Lower leg skin (tissue), 3 donors: ENCODE measurements around the gene EIF1AD.

ENCODE experiments used
- POLR2A ChIP-seq, 2 donors: fragments of 450-650 bp; IDR thresholded peaks; one replicate each; pipeline ENCODE4 v1.6.1; 2016 to 2017; ENCODE audit warnings: antibody characterized with exemption in 2 of 2, mild to moderate bottlenecking in 1 of 2, moderate library complexity in 1 of 2
- TF ChIP-seq, protein P1 (sequence below), 3 donors: fragments of 450-650 bp; IDR thresholded peaks; one replicate each; pipeline ENCODE4 v1.5.1; 2016; ENCODE audit warnings: antibody characterized with exemption in 3 of 3, mild to moderate bottlenecking in 3 of 3, moderate library complexity in 2 of 3

DNA sequence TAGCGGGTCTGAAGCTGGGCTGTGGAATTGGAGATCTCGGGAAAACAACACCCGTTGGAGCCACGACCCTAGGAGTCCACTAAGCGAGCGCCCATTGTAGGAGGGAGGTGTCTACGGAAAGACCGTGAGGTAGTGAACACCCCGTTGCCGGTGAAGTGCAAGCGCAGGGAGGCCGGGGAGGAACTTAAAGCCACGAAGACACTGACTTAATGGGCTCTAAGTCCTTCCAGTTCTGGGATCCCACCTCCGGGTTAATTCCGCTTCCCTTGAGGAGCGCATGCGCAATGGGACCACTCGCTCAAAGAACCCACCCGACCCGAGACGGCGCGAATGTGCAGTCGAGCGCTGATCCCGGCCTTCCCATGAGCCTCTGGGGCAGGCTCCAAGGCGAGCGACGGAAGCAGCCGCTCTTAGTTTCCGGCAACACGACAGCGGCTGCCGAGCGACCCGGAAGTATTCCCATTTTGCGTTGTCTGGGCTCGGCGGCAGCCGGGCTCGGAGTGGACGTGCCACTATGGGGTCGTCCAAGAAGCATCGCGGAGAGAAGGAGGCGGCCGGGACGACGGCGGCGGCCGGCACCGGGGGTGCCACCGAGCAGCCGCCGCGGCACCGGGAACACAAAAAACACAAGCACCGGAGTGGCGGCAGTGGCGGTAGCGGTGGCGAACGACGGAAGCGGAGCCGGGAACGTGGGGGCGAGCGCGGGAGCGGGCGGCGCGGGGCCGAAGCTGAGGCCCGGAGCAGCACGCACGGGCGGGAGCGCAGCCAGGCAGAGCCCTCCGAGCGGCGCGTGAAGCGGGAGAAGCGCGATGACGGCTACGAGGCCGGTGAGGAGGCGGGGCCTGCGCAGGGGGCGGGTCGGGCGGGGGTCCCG is 40.5 kb downstream of the EIF1AD start, which contains the start of gene SART1:
- TF ChIP-seq, protein P1, sequence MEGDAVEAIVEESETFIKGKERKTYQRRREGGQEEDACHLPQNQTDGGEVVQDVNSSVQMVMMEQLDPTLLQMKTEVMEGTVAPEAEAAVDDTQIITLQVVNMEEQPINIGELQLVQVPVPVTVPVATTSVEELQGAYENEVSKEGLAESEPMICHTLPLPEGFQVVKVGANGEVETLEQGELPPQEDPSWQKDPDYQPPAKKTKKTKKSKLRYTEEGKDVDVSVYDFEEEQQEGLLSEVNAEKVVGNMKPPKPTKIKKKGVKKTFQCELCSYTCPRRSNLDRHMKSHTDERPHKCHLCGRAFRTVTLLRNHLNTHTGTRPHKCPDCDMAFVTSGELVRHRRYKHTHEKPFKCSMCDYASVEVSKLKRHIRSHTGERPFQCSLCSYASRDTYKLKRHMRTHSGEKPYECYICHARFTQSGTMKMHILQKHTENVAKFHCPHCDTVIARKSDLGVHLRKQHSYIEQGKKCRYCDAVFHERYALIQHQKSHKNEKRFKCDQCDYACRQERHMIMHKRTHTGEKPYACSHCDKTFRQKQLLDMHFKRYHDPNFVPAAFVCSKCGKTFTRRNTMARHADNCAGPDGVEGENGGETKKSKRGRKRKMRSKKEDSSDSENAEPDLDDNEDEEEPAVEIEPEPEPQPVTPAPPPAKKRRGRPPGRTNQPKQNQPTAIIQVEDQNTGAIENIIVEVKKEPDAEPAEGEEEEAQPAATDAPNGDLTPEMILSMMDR (IDR thresholded peaks at IDR 0.05), result no peak
- no peak for TF ChIP-seq POLR2A (IDR thresholded peaks at IDR 0.05)
